Stromal cell of bone marrow (primary cell): ENCODE measurements around the gene GNAQ.
"Not testable (repeated sequence)": the region's sequence is repeated elsewhere in the genome, so short reads cannot be mapped to it uniquely, and the experiment has no call there.

Experiments used
- DNase-seq: peaks from one replicate; pipeline ENCODE4 v3.0.0-alpha.2; 2012; ENCODE audit warnings: low read depth

Gene GNAQ

DNA sequence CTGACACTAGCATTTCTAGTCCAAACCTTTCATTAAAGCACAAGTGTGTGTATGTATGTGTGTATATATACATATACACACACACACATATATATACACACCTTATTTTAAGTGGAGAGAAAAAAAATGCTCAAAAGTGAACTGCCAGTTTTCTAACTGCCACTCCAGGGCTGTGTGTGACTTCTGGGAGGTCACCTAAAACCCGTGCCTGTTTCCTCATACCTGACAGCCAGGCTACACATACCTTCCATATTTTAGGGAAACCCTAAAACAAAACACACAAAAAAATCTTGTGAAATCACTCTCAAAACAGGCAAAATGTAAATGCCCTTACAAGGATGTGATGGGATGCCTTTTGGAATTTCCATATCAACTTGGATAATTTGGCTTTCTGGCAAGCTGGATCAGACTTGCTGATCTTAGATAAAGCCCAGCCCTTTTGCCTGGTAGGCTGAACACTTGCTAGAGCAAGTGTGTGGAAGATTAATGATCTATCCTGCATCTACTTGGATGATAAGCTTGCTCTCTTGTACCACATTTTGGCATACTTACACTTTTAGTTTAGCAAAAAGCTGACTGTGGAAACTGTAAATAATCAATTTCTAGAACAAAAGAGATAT lies 127.8 kb downstream of the GNAQ start:
- DNase-seq: no peak

DNA sequence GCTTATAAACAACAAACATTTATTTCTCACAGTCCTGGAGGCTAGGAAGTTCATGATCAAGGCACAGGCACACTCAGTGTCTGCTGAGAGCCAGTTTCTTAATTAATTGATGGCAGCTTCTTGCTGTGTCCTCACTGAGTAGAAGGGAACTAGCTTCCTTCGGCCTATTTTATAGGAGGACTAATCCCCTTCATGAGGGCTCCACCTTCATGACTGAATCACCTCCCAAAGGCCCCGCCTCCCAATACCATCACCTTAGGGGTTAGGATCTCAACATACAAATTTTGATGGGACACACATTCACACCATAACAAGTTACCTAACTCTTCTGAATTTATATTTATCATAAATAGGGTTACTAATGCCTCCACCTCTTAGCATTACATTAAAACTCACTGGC lies 129.8 kb downstream of the GNAQ start:
- DNase-seq: no peak

GRCh38 chr9:77901018-77901417 lies 130.6 kb downstream of the GNAQ start:
- DNase-seq: no peak

DNA sequence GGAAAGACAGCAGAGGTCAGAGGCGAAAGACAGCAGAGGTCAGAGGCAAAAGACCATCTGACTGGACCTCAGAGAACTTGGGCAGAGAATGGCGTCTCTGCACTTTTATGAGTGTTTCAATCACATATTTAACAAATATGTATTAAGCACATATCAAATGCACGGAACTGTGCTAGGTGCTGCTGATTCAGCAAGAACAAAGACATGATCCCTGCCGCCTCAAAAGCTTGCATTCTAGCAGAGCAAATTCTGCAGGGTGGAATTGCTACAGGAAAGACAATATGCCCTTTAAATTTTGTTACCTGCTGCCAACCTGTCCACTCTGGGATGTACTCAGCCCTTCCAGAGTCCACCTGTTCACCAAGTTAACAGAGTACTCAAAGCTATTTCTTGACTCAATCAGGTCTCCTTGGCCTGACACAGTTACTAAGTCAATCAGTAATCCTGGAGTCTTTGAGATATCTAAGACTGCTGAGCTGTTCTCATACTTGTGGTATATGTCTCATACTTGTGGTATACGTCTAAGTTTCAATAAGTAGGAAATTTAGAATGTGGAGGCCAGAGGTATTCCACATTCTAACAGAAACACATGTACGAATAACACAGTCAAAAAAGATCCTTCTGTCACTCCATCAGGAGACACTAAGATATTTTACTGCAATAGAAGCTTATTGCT lies 131.8 kb downstream of the GNAQ start:
- DNase-seq: no peak

- DNase-seq: no peak
Observed at GRCh38 chr9:77898864-77899263, 132.7 kb downstream of the GNAQ start.

DNA sequence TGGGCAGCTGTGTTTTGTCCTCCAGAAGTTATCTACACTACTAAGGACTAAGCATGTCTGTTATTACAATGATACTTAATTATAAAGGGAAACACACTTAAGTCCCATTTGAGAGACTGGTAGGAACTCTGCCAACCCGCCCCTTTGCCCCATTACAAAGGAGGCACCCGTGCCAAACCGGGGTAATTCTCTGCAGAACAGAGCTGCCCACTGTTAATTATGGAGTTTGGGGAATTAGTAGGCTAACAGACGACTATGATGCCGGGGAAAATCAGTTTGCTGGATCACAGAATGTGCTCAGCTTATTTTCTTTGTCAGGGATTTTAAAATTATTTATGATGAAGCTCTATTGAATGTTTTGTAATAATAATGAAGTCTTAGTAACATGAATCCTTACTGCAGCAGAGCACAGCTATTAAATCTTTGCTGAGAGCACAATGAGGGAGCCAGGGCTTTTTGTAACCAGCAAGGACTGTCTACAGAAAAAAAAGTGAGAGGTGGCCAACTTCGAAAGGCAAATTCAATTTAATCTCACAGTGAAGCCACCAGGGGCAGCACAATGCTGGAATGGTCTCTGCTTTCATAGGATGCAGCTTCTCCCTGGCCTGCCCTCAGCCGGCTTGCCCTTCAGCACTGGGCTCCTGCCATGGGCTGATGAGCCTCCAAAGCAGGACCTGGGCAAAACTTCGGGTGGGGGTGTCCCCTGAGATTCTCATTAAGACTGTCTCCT lies 134.5 kb downstream of the GNAQ start:
- DNase-seq: no peak

GRCh38 chr9:77896269-77896937 lies 135.2 kb downstream of the GNAQ start:
- DNase-seq: no peak

- DNase-seq: no peak
Observed at GRCh38 chr9:77893706-77894105, 137.9 kb downstream of the GNAQ start.

GRCh38 chr9:77892955-77893514 lies 138.6 kb downstream of the GNAQ start:
- DNase-seq: no peak

DNA sequence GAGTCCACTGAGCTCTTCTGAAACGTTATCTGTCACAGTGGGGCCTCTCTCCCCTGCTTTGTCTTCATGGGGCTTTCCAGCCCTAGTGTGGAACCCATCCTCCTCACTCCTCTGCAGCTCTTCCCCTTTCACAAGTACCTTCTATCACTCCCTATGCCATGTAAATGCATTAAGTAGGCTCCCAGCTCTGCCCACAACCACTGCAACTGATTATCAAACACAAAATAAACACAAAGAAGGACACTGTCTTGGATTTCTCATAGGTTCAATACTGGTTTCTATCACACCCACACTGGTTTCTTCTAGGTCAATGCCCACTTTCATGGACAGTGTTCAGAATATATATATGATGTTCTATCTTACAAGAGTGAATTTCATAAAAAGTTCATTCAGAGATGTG lies 139.4 kb downstream of the GNAQ start:
- no peak for DNase-seq

DNA sequence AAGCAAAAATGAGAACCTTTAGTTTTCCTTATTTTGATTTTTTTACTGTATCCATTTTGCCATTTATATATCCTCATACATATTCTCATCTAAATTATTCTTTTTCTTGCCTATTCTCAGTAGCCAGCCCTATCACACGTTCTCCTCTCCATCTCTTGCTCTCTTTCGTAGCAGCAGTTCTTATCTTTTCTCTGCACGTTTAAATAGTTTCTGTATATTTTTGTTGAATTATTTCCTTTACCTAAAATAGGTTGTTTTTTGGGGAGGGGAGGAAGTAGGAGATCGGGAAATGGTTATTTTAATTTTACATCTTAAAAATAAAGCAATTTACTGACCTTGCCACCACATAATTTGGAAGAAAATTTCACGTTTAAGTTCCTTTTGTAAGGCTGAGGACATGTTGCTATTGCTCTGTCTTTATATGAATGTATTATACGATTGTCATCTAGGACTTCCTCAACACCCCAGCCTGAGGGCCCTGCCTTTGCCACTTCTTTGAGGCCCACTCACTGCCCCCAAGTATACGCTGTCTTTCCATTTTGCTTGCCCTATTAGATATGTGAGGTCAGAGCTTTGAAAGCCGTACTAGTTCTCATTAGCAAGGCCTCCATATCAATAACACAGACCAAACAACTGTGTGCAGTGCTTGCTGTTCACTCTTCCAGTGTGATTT lies 140.3 kb downstream of the GNAQ start:
- DNase-seq: no peak

DNA sequence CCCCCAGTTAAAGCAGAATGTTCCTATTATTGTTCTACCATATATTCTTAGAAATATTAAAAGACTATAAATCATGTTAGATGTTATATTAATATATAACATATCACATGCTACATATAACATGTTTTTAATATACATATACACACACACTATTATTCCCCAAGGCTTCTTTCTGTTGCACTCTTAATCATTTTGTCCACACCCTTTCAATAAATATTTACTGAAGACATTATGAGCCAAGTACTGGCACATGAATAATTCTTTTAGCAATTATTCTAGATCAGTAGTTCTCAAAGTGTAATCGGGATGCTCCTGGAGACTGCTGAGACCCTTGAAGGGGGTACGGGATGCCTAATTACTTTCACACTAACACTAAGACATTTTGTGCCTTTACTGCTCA lies 143.9 kb downstream of the GNAQ start:
- DNase-seq: no peak

DNA sequence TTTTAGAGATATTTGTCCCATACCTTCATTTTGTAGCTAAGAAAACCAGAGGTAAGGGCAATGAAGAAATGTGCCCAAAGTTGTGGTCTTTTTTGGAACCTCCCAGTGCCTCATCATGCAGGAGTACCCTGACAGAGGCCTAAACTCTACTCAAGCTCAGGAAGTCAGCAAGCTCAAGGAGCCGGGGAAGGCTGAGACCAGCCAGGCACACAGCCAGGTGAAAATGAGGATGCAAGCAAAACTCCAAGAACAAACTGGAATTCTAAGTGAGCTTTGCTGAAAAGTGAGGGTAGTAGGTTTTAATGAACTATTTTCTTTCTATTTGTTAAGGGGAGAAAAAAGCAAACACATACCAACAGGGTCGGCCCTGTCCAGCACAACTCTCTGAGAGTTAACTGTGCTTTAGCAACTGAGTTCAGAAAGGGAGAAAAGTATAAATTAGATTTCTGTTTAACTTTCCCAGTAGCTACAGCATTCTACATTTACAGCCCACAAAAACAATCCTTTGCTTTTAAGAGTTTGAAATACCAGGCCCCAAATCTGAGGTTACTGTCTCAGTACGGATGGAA lies 146.4 kb downstream of the GNAQ start:
- no peak for DNase-seq

DNA sequence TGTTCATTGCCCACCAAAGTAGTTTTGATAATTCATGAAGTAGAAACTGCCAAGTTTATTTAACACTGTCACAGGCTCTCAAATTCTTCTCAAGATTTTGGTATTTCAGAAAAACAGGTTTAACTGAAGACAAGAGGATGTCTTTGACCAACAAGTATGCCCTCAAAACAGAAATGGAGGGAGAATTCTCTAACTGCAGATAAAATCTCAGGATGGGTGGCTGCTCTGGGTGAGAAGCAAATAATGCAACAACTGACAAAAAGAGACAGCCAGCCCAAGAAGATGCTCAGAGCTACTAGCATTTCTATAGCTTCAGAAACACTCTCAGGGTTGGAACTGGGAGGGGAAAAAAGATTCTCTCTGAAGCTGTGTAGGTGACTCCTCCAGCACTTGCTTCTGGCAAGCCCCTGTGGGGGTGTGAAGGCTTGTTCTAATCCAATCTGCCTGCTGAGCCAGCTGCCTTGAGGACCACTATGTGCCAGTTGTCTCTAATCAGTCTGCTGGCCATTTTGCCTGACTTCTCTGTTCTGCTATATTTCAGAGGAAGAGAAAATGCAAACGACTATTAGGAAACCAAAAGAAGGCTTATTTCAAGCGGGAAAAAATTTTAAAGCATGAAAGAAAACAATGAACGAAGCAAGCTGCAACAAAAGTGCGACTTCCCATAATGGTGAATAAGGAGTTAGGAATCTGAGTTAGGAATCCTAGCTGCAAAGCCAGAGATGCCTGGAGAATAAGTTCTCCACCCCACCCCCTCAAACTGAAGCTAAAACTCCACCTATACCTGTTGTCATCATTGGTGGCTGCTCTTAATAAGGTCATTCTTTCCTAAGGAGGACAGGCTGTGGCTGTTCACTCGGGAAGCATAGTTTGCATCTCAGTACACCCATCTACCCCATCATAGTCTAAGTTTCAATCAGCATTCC lies 147.5 kb downstream of the GNAQ start:
- no peak for DNase-seq

DNA sequence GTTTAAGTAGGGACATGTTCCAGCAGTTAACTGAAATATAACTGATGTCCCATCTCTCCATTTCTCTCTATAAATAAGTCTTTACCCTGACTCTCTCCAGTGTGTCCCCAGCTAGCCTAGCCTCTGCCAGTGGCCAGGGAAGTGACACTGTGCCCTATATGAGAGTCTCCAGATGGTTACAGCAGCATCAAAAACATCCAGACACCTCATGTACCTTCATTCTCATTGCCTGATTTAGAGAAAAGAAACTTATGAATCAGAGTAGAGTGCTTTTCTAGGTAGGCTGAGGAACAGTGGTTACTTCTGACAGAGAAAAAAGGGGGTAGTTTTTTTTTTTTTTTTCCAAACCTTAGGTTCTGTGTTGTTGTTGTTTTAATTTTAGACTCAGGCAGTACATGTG lies 148.5 kb downstream of the GNAQ start:
- DNase-seq: no peak

DNA sequence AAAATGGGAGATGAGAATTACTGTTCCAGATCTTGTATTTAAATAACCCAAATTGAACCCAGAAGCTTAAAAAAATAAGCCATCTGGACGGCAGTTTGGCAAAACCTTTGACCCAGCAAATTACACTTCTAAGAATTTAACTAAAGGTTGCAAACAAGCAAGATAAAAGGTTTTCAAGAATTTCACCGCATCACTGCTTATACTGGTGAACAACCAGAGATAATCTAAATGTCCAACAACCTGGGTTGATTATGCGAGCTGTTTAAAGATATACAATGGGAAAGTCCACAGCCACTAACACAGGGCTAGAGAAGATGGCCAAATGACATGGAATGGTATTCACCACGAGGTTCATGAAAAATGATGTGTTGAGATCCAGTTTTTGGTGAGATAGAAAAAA lies 149.3 kb downstream of the GNAQ start:
- no peak for DNase-seq

DNA sequence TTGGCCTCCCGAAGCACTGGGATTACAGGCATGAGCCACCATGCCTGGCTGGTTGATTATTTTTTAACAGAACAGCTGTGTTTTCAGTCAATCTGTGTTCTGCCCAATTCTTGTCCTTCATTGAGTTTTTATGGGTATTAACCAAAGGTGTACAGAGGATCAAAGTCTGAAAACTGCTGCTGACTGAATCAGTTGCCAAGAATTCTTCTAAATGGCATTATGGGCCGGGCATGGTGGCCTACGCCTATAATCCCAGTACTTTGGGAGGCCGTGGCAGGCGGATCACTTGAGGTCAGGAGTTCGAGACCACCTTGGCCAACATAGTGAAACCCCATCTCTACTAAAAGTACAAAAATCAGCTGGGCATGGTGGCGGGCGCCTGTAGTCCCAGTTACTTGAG lies 150.0 kb downstream of the GNAQ start:
- DNase-seq: not testable (repeated sequence)

DNA sequence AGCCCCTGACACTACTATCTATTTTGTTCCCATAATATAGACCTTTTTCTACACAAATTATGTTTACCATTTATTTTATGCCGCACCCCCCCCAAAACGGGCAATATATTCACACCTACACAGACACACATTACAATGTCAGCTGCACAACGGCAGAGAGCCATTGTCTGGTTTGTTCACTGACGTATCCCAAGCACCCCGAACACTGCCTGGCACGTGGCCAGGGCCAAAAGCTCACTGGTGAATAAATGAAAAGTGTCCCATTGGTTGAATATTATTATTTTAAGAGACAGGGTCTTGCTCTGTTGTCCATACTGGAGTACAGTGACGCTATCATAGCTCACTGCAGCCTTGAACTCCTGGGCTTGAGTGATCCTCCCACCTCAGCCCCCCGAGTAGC lies 150.5 kb downstream of the GNAQ start:
- no peak for DNase-seq

- no peak for DNase-seq
Observed at GRCh38 chr9:77879437-77879943, 152.1 kb downstream of the GNAQ start.

- DNase-seq: not testable (repeated sequence)
Observed at GRCh38 chr9:77878793-77879192, 152.8 kb downstream of the GNAQ start.
